Transverse colon (tissue), 4 donors: ENCODE results near the gene SRL. TPM values are rescaled to one million over a fixed set of nuclear protein-coding genes. Genes with fewer than 3 reads are reported as not detected.
A peak's percentile ranks its signal among the peaks of the same experiment; 100 is the strongest.

ENCODE experiments used
- DNase-seq: peaks from one replicate; pipeline ENCODE4 v3.0.0-alpha.2; 2019
- H3K27ac ChIP-seq, 4 donors: fragments of 200-600 bp; sonication (generic); 2 replicates each; pipeline ENCODE4 v1.5.1; 2016 to 2018; ENCODE audit warnings: inconsistent platforms in 4 of 4
- H3K27me3 ChIP-seq: fragments of 200-600 bp; sonication (generic); 2 replicates; pipeline ENCODE4 v1.5.1; 2017; ENCODE audit warnings: inconsistent platforms
- H3K36me3 ChIP-seq, 4 donors: fragments of 200-600 bp; sonication (generic); 2 replicates each; pipeline ENCODE4 v1.5.1; 2017 to 2019; ENCODE audit warnings: inconsistent platforms in 4 of 4
- H3K4me1 ChIP-seq, 4 donors: fragments of 200-600 bp; sonication (generic); 2 replicates each; pipeline ENCODE4 v1.5.1; 2017 to 2020; ENCODE audit warnings: inconsistent platforms in 4 of 4
- H3K4me3 ChIP-seq, 4 donors: fragments of 200-600 bp; sonication (generic); 1 replicate in 1 of 4; 2 replicates in 3 of 4; pipeline versions ENCODE4 v1.5.1 to v1.6.1; 2017 to 2019; ENCODE audit warnings: inconsistent platforms in 4 of 4
- H3K9me3 ChIP-seq, 2 donors: fragments of 200-600 bp; sonication (generic); 2 replicates each; pipeline ENCODE4 v1.5.1; 2017 to 2019; ENCODE audit warnings: inconsistent platforms in 2 of 2
- CTCF ChIP-seq, 5 experiments: fragments of 200-600 bp in 3 of 5; fragments of 450-650 bp in 2 of 5; sonication (generic) in 3 of 5; IDR thresholded peaks; 1 replicate in 2 of 5; 2 replicates in 3 of 5; pipeline ENCODE4 v1.5.1; 2016 to 2017; ENCODE audit warnings: antibody characterized with exemption in 5 of 5, inconsistent platforms in 3 of 5, mild to moderate bottlenecking in 2 of 5, moderate library complexity in 1 of 5
- EP300 ChIP-seq: sonication (generic); formaldehyde crosslinking; IDR thresholded peaks from one replicate; pipeline ENCODE4 v1.6.1; 2017; ENCODE audit warnings: antibody characterized with exemption, low read depth
- POLR2A ChIP-seq: fragments of 450-650 bp; IDR thresholded peaks from one replicate; pipeline ENCODE4 v1.6.1; 2016; ENCODE audit warnings: antibody characterized with exemption, mild to moderate bottlenecking, moderate library complexity
- POLR2AphosphoS5 ChIP-seq, 3 donors: sonication (generic); formaldehyde crosslinking; IDR thresholded peaks; one replicate each; pipeline ENCODE4 v1.6.1; 2016; ENCODE audit warnings: antibody characterized with exemption in 3 of 3
- WGBS, 2 donors: methylation state at CpG; one replicate each; pipeline ENCODE4 v1.1.5; 2018; ENCODE audit warnings: low coverage in 1 of 2; 5-methylcytosine and 5-hydroxymethylcytosine counted together
- in situ Hi-C, 4 donors: fragments of 200-750 bp; cut with MboI; loops; one replicate each; pipeline versions ENCODE4 v1.15.0 to v1.15.1; 2017; ENCODE audit warnings: low sequenced_read_pairs in 3 of 4, low pct_ligation_motif_present in 1 of 4, low pct_unique_long_range_greater_than_20kb in 1 of 4
- intact Hi-C: fragments of 100-400 bp; cut with DNase I; formaldehyde crosslinking; loops from one replicate; pipeline ENCODE4 v1.15.1; 2023; ENCODE audit warnings: low total_unique reads
- total RNA-seq, 4 donors: library from RNA; depleted of rRNA; stranded (reverse); fragments of >200 nt; gene quantifications; one replicate each; pipeline ENCODE4 v1.1.0, GENCODE V29; 2016

The SRL gene
- total RNA-seq = under 1 TPM in 2 of 4 donors, not detected in 2; 0.32 to 0.68 TPM

- no peak for TF ChIP-seq CTCF (IDR thresholded peaks at IDR 0.05)
- no peak for TF ChIP-seq POLR2A
- no peak for TF ChIP-seq POLR2AphosphoS5 (IDR thresholded peaks at IDR 0.05)
- no peak for TF ChIP-seq EP300
- intact Hi-C loops = no loop called here
- H3K27ac ChIP-seq = no peak within 1 kb of the TSS
- no peaks in the 10 kb centered on the region for H3K9me3 ChIP-seq
- H3K4me3 ChIP-seq = no peak within 1 kb of the TSS
- no peaks in the 10 kb centered on the region for H3K27me3 ChIP-seq
- H3K4me1 ChIP-seq = no peaks in the 10 kb centered on the region
- DNase-seq = no peak
- WGBS, 2 donors = 76% methylated on average over 11 of the region's 12 CpGs; no CpG with 5 or more reads in 1 of the 2 donors
- no peaks in the 10 kb centered on the region for H3K36me3 ChIP-seq
- in situ Hi-C loops = no loop called here
Measured at GRCh38 chr16:4241928-4242283, at the start of gene SRL. Gene SRL (minus strand): TSS chr16:4242080. CDS start chr16:4242067, 13 bp downstream.

- no peak for DNase-seq
- TF ChIP-seq POLR2AphosphoS5 (IDR thresholded peaks at IDR 0.05) (peak in 2 of 3 donors; percentile 12 to 15), CTCF (IDR thresholded peaks at IDR 0.05) (no peak)
- H3K4me1 ChIP-seq = peaks cover 14 to 28% (median 20%) of the 10 kb centered on the region in 4 donors
- in situ Hi-C loops = loop anchor here in 1 of 4 donors (5.0 kb wide), 1 partner anchor 42 kb away; no protein-coding TSS in a partner anchor
- no peaks in the 10 kb centered on the region for H3K27me3 ChIP-seq
- H3K36me3 ChIP-seq = no peaks in the 10 kb centered on the region
- intact Hi-C loops = no loop called here
- H3K27ac ChIP-seq = peak overlapping the region in 2 of 4 donors; percentile 17 to 35
- no peaks in the 10 kb centered on the region for H3K9me3 ChIP-seq
- WGBS, 2 donors = 67 to 73% methylated on average over 3 to 8 of the region's 8 CpGs
- no peak overlapping the region for H3K4me3 ChIP-seq
Measured at GRCh38 chr16:4290236-4290830, 48.5 kb upstream of the SRL start.

GRCh38 chr16:4288148-4288921 lies 46.5 kb upstream of the SRL start:
- in situ Hi-C loops = loop anchor here in 1 of 4 donors (5.0 kb wide), 1 partner anchor 44 kb away; no protein-coding TSS in a partner anchor
- 13% methylated on average over 19 of the region's 22 CpGs; no CpG with 5 or more reads in 1 of the 2 donors for WGBS, 2 donors
- intact Hi-C loops = loop anchor here (2.0 kb wide), 1 partner anchor 40 kb away; no protein-coding TSS in a partner anchor

More at GRCh38 chr16:4288148-4288921, 46.5 kb upstream of the SRL start:
- no peak overlapping the region for H3K27ac ChIP-seq
- no peak overlapping the region for H3K4me3 ChIP-seq
- no peak for TF ChIP-seq POLR2A
- peak; percentile 89 to 97 (median 92) for TF ChIP-seq CTCF (IDR thresholded peaks at IDR 0.05)
- H3K4me1 ChIP-seq = peaks cover 7 to 17% (median 11%) of the 10 kb centered on the region in 4 donors
- H3K36me3 ChIP-seq = no peaks in the 10 kb centered on the region
- H3K27me3 ChIP-seq = no peaks in the 10 kb centered on the region
- DNase-seq = peak; percentile 81
- no peaks in the 10 kb centered on the region for H3K9me3 ChIP-seq
